Epidermal melanocyte (primary cell): ENCODE results near the gene PKD1.

Experiments used
- DNase-seq: peaks from one replicate; pipeline ENCODE4 v3.0.0; 2011; ENCODE audit warnings: low spot score; ENCODE audit not compliant: insufficient read length

Gene PKD1

DNA sequence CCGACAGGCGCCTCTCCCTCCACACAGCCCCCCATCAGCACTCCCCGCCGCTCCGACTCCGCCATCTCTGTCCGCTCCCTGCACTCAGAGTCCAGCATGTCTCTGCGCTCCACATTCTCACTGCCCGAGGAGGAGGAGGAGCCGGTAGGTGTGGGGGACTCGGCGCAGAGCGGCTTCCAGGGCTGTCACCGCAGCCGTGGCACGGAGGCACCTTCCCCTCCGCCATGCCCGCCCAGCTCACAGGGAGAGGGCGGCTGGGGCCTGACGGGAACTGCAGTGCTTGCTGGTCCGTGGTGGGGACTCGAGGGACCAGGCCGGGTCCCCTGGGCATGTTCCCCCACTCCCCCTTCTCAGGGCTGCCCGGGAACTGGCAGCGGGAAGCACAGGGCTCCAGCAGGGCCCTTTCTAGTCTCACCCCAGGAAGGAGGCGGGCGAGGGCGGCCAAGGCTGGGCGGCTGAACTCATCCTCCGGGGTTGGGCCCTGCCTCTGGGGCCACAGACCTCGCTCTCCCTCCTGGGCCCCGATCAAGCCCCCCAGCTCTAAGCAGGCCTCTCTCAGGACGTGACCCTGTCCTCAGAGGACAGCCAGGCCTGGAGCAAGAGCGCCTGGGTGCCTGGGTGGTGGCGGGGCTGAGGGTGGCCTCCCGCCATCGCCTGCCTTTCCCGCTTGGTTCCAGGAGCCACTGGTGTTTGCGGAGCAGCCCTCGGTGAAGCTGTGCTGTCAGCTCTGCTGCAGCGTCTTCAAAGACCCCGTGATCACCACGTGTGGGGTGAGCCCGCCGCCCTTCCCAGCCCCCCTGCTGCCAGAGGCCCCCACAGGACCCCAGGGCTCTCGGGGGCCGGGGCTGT, 35.1 kb upstream of the PKD1 start:
- no peak for DNase-seq

DNA sequence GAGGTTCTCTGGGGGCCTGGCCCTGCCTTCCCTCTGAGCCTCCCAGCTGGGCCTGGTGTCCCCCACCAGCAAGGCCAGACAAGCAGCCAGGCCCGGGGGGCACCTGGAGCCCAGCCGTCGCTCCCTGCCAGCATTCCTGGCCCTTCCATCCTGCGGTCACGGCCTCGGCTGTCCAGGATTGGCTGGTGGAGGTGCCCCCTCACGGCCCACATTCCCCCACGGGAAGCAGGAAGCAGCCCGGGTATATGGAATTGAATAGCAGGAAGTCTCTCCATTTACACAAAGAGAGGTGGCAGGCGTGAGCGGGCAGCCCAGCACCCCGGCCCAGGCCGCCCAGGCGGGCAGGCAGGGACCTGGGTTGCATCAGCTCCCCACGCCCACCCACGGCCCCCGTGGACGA, 34.4 kb upstream of the PKD1 start:
- no peak for DNase-seq

DNA sequence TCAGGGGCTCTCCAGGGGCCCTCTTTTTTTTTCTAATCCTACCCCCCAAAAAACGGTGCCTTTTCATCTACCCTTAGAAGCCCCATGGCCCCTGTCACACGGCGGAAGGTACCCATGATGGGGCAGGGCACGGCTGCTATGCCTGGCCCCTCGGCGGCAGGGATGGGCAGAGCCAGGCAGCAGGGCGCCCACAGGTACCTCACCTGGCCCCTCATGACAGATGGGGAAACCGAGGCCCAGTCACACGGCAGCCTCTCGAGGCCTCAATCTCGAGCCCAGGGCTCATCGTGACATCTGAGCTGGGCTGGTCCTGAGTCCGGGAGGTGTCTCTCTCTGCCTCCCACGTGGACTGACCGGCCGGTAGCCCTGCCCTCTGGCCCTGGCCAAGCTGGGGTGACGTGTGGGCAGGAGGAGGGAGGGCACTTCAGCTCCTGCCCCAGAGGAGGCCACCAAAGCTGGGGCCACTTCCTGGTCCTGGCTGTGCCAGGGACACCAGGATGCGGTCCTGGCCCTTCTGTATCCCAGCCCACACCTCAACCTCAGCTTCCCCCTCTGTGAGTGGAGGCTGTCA, 31.5 kb upstream of the PKD1 start:
- DNase-seq, result no peak

DNA sequence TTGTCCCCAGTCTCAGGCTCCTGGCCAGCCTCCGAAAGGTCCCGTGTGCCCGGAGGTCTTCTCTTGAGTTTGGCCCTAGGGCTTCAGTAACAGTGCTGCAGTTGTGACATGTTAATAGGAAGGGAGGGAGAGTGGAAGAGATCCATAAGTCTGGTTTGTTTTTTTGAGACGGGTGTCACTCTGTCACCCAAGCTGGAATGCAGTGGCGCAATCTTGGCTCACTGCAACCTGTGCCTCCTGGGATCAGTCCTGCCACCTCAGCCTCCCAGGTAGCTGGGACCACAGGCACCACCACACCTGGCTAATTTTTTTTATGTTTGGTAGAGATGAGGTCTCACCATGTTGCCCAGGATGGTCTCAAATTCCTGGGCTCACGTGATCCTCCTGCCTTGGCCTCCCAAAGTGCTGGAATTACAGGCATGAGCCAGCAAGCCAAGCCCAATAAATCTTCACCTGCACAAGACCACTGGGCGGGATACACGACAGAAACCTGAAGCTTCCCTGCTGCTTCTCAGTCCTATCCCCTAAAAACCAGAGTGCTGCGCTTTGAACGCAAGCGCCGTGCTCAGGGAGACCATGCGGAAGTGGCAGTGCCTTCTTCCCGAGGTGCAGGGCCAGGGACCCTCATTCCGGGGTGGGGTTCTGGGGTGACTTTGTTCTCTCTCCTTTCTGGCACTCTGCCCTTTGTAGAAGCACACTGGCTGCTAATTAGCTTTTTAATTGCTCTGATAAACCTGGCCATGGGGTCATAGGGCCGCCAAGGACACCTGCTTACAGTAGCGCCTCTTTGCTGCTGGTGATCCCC, 30.8 kb upstream of the PKD1 start:
- DNase-seq, result no peak

DNA sequence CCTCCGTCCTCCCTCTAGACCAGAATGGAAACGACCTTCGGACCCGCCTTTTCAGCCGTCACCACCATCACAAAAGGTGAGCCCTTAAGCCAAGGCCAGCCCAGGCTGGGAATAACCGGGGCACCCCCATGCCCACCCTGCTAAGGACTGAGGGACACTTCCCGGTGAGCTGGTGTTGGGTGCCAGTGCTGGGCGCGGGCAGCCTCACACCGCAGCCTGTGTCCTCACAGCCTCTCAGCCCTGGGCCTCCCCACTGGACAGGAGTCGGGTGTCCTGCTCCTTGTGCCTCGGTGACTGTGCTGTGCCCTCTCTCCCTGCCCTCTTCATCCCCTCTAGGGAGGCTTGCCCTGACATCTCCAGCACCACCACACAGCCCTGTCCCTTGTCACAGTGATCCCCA, 30.2 kb upstream of the PKD1 start:
- DNase-seq, result no peak

DNA sequence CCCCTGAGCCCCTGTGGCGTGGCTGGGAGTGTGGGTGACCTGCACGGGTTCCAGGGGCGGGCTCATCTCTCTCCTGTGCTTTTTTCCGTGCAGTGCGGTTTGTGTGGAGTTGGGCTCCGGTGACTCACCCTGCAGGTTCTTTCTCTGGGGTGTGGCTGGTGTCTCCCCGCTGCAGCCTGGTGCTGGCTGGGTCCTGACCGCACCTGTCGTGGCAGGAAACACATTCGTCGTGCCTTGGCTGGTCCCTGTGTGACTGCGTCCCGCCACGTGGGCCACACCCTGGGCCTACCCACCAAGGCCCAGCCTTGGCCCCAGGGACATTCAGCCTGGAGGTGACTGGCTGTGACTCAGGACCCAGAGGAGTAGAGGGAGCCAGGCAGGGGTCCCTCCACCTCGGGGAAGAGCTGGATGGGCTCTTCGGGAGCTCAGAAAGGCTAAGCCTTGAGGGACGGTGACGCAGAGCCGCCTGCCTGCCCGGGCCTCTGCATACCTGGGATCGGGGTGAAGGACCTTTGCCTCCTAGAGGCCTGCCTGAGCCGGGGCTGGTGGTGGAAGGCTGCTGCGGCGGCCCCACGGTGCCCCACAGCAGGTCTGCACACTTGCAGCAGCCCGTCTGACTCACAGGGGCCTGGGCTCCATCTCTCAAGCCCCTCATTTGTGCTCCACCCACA, 27.6 kb upstream of the PKD1 start:
- DNase-seq, result no peak

DNA sequence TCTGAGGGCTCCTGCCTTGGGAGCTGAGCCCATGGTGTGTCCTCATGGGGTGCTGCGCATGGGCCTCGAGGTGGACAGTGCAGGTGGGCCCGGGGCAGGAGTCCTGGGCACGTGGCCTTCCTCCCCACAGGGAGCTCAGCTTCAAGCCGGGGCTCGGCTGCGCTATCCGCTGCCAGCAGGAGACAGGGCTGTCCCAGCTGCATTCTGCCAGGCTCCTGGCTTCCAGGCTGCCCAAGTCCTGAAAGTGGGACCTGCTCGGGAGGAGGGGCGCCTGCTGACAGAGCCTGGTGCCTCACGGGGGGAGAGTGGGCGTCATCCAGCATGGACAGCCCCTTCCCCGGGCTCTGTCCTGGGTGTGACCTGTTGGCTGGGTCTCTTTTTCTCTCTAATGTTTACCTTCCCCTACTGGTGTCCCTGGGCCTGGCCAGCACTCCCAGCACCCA, 27.0 kb upstream of the PKD1 start:
- no peak for DNase-seq

DNA sequence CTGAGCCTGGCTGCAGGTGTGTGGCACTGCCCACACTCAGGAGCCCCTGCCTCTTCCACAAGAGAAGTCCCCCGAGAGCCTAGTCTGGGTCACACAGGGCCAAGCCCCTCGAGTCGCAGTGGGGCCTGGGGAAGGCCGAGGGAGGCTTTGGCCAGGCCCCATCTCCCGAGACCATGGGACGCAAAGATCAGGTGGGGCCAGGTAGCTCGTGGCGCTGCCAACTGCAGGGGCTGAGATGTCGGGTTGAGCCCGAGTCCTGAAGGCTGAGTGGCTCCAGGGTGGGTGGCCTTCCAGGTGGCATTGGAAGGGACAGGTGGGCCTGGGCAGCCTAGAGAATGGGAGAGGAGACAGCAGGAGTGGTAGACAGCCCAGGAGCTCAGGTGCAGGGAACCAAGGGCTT, 26.2 kb upstream of the PKD1 start:
- no peak for DNase-seq

DNA sequence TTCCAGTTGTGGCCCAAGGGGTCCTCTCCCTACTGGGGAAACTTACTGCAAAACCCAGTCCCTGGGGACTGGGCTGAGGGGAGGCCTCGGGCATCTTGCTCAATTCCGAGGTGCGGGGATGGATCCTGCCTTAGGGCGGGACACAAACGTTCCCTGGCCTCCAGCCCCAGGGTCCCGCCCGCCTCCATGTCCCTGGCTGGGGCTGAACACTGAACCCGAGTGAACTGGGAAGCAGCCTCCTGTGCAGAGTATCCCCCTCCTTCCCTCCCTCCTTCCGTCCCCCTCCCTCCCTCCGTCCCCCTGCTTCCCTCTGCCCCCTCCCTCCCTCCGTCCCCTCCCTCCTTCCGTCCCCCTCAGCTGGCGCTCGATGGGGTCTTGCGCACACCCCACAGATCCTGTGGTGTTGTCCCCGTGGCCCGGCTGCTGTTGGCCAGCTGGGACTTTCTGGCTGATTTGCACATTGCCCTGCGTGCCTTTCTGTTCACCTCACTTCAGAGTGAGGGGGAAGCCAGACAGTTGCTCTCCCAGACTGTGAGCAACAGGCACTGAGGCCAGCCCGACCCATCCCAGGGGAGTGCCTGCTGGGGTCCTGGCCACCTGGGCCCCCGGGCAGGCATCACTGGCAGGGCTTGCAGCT, 25.3 kb upstream of the PKD1 start:
- DNase-seq, result no peak

DNA sequence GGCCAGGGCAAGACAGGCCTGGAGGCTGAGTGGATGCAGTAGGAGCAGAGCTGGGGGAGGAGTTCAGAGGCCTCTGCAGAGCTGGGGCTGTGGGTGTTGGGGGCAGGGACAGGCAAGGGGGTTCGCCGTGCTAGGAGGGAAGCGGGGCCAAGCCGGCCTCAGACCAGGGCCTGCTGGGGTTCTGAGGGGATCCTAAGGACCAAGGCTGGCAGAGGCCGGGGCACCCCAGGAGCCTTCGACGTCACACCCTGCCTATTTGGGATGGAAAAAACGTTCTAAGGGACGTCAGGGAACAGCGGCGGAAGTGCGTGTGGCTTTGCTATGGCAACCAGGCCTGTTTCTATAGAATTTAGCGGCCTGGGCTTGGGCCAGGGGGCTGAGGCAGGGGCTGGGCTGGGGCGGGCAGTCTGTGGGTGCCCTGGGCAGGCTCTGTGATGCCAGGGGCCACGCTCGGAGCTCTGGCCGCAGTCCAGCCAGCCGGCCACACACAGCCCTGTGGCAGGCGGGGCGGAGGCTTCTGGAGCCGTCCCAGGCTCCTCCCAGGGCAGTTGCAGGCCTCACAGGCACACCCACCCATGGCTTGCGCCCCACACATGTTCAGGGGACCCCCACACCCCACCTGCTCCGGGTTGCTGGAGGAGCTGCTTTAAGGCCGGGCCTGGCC, 23.6 kb upstream of the PKD1 start:
- no peak for DNase-seq

DNA sequence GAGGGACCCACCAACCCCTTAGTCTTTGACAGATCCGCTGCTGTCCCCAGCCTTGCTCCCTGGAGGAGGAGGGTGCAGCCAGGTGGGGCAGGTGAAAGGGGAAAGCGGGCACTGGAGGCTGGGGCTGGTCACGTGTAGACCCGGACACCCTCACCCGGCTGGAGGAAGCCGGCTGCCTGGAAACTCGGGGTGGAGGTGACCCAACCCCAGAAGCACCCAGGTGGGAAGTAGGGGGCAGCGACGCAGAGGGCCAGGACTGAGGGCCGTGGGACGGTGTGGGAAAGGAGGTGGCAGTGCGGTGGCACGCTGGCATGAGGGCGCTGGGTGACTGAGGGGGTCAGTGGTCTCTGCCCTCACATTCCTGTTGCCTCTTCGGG, 22.6 kb upstream of the PKD1 start:
- DNase-seq, result no peak

DNA sequence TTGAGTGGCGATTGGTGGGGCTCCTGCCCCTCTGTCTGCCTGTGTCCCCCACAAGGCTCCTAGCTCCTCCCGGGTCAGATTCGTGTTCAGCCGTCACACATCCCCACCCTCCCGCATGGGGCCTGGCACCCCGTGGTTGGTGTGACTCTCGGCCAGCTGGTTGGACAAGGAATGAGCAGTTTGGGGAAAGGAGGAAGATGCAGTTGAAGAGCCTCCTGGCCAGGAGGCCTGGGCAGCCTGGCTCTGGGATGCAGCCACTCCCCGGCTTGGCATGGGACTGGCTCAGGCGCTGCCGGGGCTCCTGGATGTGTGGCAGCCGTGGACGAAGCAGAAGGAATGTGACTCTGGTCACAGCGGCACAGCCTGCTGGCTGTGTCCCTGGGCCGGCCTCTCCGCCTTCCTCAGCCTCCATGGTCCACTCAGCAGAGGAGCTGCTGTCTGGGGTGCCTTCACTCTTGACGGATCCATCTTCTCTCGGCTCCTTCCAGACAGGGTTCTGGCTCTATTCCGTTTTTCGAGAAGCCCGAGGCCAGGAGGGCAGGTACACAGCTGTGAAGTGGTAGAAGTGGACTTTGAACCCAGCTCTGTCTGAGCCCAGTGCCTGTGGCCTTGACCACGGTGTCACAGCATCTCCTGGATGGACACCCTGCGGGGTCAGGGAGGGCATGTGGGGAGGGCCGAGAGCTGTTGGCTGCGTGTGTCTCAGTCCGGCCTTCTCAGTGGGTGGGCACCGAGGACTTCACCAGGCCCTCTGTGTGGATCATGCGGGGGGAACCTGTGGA, 22.0 kb upstream of the PKD1 start:
- DNase-seq, result no peak

DNA sequence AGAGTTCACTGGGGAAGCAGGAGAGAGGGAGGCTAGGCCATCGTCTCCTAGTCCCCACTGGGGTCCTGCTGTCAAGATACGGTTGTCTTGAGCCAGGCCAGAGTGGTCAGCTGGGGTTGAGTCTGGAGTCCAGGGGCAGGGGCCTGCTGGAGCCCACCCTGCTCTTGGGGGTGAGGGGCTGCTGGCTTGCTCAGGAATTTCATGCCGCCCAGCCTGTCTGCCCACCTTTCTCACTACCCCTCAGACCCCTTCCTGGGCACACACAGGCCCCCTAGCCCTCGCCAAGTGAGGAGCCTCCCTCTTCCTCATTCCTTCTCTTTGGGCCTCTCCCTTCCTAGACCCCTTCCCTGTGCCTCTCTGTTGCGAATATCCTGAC, 21.1 kb upstream of the PKD1 start:
- no peak for DNase-seq

DNA sequence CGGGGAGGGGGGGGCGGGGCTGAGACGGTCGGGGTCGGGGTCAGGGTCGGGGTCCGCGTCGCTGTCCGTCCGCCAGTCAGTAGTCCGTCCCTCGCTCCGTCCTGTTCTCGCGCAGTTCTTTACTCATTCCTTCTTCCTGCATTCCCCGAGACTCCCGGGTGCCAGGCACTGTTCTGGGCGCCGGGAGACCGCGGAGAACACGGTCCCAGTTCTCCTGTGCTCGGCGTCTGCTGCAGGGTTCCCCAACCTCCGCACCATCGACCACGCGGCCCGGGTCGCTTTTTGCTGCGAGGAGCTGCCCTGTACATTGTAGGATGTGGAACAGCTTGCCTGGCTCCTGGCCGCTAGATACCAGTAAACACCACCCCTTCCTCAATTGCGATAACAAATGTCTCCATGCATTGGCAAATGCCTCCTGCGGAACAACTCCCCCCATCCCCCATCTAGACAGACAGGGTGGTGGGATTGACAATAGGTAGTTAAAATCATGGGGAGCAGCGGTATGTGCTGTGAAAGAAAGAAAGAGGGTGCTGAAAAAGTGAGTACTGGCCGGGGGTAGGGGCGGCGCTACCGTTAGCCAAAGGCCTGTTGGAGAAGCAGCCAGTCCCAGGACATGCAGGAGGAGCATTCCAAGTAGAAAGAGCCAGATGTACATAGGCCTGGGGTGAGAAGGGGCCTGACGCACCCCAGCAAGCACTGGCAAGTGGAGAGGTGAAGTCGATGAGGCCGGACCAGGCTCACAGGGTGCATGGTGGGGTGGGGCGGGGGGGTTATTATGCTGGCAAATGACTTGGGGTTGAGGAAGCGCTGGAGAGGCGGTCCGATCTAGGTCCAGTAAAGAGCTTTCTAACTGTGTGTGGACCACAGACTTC, 20.5 kb upstream of the PKD1 start:
- DNase-seq, result peak; percentile 64

DNA sequence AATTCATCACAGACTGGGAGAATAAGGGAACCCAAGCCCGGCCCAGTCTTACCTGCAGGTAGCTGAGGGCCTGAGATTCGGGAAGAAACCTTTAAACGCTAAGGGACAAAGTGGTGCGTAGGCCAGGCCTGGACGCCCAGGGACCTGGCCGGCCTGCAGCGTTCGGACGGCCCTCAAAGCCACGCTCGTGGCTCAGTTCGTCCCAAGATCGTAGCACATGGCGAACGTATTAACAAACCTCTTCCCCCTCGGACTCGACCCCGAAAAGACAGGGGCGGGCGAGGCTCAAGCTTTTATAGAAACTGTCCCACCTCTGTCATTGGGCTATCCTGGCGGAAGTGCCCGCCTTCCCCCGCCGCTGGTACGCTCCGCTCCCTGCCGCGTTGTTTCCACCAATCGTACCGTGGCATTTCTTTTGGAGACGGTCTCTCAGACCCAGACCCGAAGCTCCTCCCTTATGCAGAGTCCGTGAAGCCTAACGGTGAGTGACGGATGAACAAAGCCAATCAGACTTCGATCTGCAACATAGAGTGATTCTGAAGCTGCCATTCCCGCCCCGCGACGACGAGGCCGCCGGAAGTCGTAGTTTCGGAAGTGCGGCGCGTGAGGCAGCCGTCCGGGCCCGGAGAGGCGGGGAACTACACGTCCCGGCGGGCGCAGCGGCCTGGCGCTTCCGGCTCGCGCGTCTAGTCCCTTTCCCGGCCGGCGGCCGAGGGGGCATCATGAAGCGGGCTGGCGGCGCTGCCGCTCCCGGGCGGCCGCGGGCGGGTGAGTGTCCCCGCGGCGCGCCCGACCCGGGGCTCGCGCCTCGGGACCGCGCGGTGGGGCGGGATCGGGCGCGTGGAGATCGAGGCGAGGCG, 19.6 kb upstream of the PKD1 start, which contains the start of gene TRAF7:
Gene TRAF7 (plus strand): TSS at position 692 of the 860 bp plus-strand sequence. CDS start 8,139 bp downstream, outside the sequence.
- peak; percentile 100 for DNase-seq

DNA sequence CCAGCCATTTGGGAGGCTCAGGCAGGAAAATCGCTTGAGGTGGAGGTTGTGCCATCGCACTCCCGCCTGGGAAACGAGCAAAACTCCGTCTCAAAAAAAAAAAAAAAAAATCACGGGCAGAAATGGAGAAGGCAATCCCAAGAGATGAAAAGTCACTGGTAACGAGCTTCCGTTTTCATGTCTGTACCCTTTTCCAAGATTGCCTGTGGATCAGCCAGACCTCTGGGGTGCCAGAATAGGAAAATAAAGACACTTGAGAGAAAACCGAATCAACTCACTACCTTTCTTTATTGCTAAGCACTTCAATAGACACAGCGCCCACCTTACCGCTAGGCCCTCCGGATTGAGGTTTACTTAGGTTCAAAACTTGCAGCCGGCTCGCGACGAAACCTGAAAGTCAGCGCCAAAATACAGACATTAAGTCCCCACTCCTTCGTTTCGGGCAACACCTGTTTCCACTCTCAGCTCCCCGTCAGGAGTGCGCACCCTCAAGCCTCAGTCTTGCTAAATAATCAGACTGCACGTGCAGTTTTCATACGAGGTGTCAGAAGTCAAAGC, 18.9 kb upstream of the PKD1 start:
- no peak for DNase-seq

DNA sequence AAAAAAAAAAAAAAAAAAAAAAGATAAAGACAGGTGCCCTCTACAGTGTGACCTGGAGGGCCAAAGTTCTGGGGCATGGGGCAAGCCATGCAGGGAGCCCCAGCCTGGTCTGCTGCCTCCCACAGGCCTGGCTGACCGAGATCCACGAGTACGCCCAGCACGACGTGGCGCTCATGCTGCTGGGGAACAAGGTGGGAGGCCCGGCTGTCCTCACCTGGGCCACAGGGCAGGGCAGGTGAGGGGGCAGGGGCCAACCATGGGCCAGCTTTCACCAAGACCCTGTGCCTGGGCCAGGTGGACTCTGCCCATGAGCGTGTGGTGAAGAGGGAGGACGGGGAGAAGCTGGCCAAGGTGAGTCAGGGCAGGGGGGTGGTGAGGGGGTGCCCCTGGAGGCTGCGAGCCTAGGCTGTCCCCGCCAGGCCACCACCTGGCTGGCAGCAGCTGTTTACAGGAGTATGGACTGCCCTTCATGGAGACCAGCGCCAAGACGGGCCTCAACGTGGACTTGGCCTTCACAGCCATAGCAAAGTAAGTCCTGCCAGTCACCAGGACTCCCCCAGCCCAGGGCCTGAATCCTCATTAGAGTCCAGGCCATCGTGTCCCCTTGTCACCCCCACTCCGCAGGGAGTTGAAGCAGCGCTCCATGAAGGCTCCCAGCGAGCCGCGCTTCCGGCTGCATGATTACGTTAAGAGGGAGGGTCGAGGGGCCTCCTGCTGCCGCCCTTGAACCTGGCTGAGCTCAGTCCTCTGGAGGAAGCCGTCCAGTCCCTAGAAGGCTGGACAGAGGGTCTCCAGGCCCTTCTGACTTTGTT, 17.2 kb upstream of the PKD1 start:
- no peak for DNase-seq
